Measurements from ENCODE around the gene LYRM1. TPM values are rescaled to one million over a fixed set of nuclear protein-coding genes. Genes with fewer than 3 reads are reported as not detected.

The LYRM1 gene
- total RNA-seq, 2 donors from 2014 or later: 13.1 to 16.8 TPM

GRCh38 chr16:20871258-20871657 lies 29.3 kb upstream of the LYRM1 start:
- no peak for TF ChIP-seq CTCF (conservative IDR thresholded peaks at IDR 0.05)
- H3K9me3 ChIP-seq (ENCODE audit: control insufficient read depth, low read length): no peaks in the 10 kb centered on the region
- no peaks in the 10 kb centered on the region for H3K36me3 ChIP-seq (ENCODE audit: control insufficient read depth, insufficient read depth, low read length)
- no peaks in the 10 kb centered on the region for H3K27me3 ChIP-seq (ENCODE audit: control insufficient read depth, insufficient read depth, low read length, poor library complexity, severe bottlenecking)
- no peaks in the 10 kb centered on the region for H3K27me3 Mint-ChIP-seq (ENCODE audit: insufficient read depth)
- H3K4me1 ChIP-seq (ENCODE audit: control insufficient read depth, insufficient read depth, low read length): peaks cover 29% of the 10 kb centered on the region
- no peak overlapping the region for H3K4me3 ChIP-seq (ENCODE audit: low read length)
- H3K27ac Mint-ChIP-seq: no peak overlapping the region
- no peak overlapping the region for H3K27ac ChIP-seq (ENCODE audit: low read depth, low read length)
- H3K4me1 Mint-ChIP-seq: peaks cover 61% of the 10 kb centered on the region
- no peak for DNase-seq
- H3K9ac ChIP-seq (ENCODE audit: extremely low read depth, low read length, poor library complexity, severe bottlenecking): no peak overlapping the region
- 46 to 50% methylated on average over 2 of the region's 2 CpGs for WGBS, 2 experiments (ENCODE audit: insufficient coverage in 1 of 2, insufficient read length in 1 of 2)
- H3K36me3 Mint-ChIP-seq (ENCODE audit: low read depth): no peaks in the 10 kb centered on the region
- H3K9me3 Mint-ChIP-seq: no peaks in the 10 kb centered on the region
- no peak overlapping the region for H3K4me3 Mint-ChIP-seq

GRCh38 chr16:20871941-20872815 lies 28.4 kb upstream of the LYRM1 start:
- WGBS, 2 experiments (ENCODE audit: insufficient coverage in 1 of 2, insufficient read length in 1 of 2): 77 to 86% methylated on average over 5 to 9 of the region's 9 CpGs
- no peaks in the 10 kb centered on the region for H3K27me3 Mint-ChIP-seq (ENCODE audit: insufficient read depth)
- Histone ChIP-seq H3K4me1 (ENCODE audit: control insufficient read depth, insufficient read depth, low read length) (peaks cover 29% of the 10 kb centered on the region), H3K27me3 (ENCODE audit: control insufficient read depth, insufficient read depth, low read length, poor library complexity, severe bottlenecking) (no peaks in the 10 kb centered on the region), H3K9me3 (ENCODE audit: control insufficient read depth, low read length) (no peaks in the 10 kb centered on the region), H3K36me3 (ENCODE audit: control insufficient read depth, insufficient read depth, low read length) (peaks cover 2% of the 10 kb centered on the region), H3K27ac (ENCODE audit: low read depth, low read length) (no peak overlapping the region), H3K9ac (ENCODE audit: extremely low read depth, low read length, poor library complexity, severe bottlenecking) (no peak overlapping the region), H3K4me3 (ENCODE audit: low read length) (no peak overlapping the region)
- H3K4me3 Mint-ChIP-seq: no peak overlapping the region
- DNase-seq: no peak
- H3K27ac Mint-ChIP-seq: no peak overlapping the region
- peaks cover 5% of the 10 kb centered on the region for H3K36me3 Mint-ChIP-seq (ENCODE audit: low read depth)
- no peaks in the 10 kb centered on the region for H3K9me3 Mint-ChIP-seq
- peaks cover 56% of the 10 kb centered on the region for H3K4me1 Mint-ChIP-seq
- TF ChIP-seq CTCF (conservative IDR thresholded peaks at IDR 0.05): no peak

DNA sequence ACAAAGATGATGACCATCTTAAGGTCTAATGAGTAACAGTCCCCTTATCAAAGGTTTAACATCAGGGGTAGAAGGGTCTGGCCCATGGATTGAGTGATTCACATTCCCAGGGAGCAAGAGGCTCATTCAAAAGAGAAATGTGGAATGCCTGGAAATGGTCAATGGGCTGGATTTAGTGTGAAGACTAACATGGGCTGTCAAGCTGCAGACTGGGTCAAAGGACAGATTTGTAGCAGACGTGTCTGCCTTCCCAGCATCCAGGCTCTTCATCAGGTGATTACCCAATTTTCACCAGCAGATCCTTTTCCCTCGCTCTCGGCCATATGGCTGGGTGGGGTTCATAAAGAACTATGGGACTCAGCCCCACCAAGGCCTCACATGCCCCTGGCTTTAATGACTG lies 27.2 kb upstream of the LYRM1 start:
- Histone ChIP-seq H3K27me3 (ENCODE audit: control insufficient read depth, insufficient read depth, low read length, poor library complexity, severe bottlenecking) (no peaks in the 10 kb centered on the region), H3K36me3 (ENCODE audit: control insufficient read depth, insufficient read depth, low read length) (peaks cover 5% of the 10 kb centered on the region), H3K9ac (ENCODE audit: extremely low read depth, low read length, poor library complexity, severe bottlenecking) (no peak overlapping the region), H3K4me3 (ENCODE audit: low read length) (no peak overlapping the region), H3K4me1 (ENCODE audit: control insufficient read depth, insufficient read depth, low read length) (peaks cover 29% of the 10 kb centered on the region), H3K9me3 (ENCODE audit: control insufficient read depth, low read length) (no peaks in the 10 kb centered on the region), H3K27ac (ENCODE audit: low read depth, low read length) (no peak overlapping the region)
- DNase-seq: no peak
- Mint-ChIP-seq H3K27me3 (ENCODE audit: insufficient read depth) (no peaks in the 10 kb centered on the region), H3K4me3 (no peak overlapping the region), H3K36me3 (ENCODE audit: low read depth) (peaks cover 7% of the 10 kb centered on the region), H3K4me1 (peaks cover 56% of the 10 kb centered on the region), H3K27ac (no peak overlapping the region), H3K9me3 (no peaks in the 10 kb centered on the region)
- 82 to 85% methylated on average over 3 of the region's 3 CpGs for WGBS, 2 experiments (ENCODE audit: insufficient coverage in 1 of 2, insufficient read length in 1 of 2)
- TF ChIP-seq CTCF (conservative IDR thresholded peaks at IDR 0.05): no peak

Measured in endodermal cell (in vitro differentiated cells).